Measurements from ENCODE around the gene NECTIN1. TPM values are rescaled to one million over a fixed set of nuclear protein-coding genes. Genes with fewer than 3 reads are reported as not detected.
"Not testable (repeated sequence)": the region's sequence is repeated elsewhere in the genome, so short reads cannot be mapped to it uniquely, and the experiment has no call there.

The NECTIN1 gene
- total RNA-seq, 2 experiments from 2014 or later = 1.5 TPM

DNA sequence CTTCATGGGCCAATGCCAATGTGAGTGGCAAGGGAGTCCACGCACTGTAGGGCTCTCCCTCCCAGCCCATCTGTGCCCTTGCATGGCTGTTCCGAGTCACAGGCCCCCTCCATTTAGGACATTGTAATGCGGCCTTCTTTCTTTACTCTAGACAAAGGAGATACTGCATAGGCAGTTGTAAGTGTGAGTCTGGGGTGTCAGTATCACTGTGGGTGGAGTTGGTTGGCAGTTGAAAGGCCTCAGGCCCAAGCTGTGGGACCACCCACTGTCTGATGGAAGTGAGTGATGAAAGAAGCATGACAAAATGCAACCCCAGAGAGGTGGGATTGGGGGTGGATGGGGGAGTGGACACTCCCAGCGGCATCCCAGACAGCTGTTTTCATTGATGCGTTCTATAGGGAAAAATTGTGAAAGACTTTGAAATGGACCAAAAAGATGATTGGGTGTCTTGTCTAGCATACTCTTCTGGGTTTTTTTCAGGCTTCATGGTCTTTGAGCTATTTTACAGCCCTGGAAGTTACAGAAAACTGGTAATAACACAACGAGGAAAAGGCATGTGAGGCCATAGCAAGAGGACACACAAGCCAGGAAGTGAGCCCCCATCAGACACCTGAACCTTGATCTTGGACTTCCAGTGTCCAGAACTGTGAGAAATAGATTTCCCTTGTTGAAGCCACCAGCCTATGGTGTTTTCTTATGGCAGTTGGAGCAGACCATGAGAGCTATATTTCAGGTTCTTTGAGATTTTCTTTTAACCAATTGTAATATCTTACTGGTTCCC, 114.6 kb downstream of the NECTIN1 start:
- Mint-ChIP-seq H3K36me3 (no peaks in the 10 kb centered on the region), H3K4me1 (peaks cover 4% of the 10 kb centered on the region), H3K27me3 (peaks cover 7% of the 10 kb centered on the region), H3K4me3 (no peak overlapping the region), H3K27ac (no peak overlapping the region), H3K9me3 (no peaks in the 10 kb centered on the region)
- ATAC-seq (ENCODE audit: low read depth) (no peak), DNase-seq (no peak)
- POLR2A ChIA-PET = no interaction called here

DNA sequence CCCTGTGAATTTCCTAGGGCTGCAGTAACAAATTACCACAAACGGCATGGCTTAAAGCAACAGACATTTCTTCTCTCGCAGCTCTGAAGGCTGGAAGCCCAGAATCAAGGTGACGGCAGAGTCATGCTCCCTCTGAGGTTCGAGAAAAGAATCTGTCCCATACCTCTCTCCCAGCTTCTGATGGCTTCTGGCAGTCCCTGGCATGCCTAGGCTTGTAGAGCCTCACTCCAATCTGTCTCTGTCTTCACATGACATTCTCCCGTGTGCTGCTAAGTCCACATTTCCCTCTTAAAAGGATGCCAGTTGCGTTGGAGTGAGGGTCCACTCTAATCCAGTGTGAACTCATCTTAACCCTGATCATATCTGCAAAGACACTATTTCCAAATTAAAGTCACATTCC, 116.2 kb downstream of the NECTIN1 start:
- POLR2A ChIA-PET = no interaction called here
- ATAC-seq (ENCODE audit: low read depth) (no peak), DNase-seq (no peak)
- Mint-ChIP-seq H3K27ac (no peak overlapping the region), H3K4me3 (no peak overlapping the region), H3K4me1 (peaks cover 2% of the 10 kb centered on the region), H3K9me3 (no peaks in the 10 kb centered on the region), H3K36me3 (no peaks in the 10 kb centered on the region), H3K27me3 (peaks cover 10% of the 10 kb centered on the region)

DNA sequence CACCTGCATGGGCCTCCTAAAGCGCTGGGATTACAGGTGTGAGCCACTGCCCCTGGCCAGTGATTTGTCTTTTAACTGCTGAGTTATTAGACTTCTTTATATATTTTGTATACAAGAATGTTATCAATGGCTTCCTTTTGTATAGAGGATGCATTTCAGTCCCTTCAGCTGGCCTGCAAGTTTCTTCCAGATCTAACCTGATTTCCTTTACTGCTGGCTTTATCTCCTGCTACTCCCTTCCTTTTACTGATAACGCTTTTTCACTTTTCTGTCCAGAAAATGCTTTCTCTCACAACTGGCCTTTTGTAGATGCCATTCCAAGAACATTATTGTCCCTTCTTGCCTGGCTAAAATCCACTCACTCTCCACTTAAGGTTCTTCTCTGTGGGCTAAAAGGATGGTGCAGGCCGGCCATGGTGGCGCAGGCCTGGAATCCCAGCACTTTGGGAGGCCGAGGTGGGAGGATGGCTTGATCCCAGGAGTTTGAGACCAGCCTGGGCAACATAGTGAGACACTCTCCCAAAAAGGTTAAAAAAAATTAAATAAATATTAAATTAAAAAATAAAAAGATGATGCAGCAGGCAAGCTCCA, 118.1 kb downstream of the NECTIN1 start:
- H3K9me3 Mint-ChIP-seq = no peaks in the 10 kb centered on the region
- H3K27ac Mint-ChIP-seq = no peak overlapping the region

DNA sequence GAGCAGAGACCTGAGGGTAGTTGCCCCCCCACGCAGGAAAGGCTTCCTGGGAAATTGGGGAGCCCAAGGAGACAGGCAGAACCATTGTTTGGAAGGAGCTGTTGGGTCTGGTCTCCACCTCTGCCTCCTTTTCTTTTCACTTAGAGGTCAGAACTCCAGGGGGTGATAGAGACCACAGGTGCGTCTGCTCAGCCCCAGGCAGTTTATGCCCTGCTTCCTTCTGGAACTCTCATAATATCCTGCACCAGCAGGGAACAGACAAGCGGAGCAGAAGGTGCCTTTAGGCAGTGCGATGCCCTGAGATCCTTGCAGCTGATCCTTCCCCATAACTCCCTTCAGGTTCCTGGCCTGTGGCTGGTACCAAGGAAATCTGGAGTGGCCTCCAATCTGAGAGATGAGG, 120.2 kb downstream of the NECTIN1 start:
- no peak for ATAC-seq (ENCODE audit: low read depth)
- Mint-ChIP-seq H3K9me3 (no peaks in the 10 kb centered on the region), H3K4me1 (no peaks in the 10 kb centered on the region), H3K27me3 (peaks cover 18% of the 10 kb centered on the region), H3K4me3 (no peak overlapping the region), H3K36me3 (no peaks in the 10 kb centered on the region), H3K27ac (no peak overlapping the region)
- POLR2A ChIA-PET = no interaction called here
- no peak for DNase-seq

More for the DNA sequence above, 118.1 kb downstream of the NECTIN1 start:
- no peaks in the 10 kb centered on the region for H3K36me3 Mint-ChIP-seq
- peaks cover 15% of the 10 kb centered on the region for H3K27me3 Mint-ChIP-seq
- POLR2A ChIA-PET = no interaction called here
- DNase-seq (no peak), ATAC-seq (ENCODE audit: low read depth) (no peak)
- no peak overlapping the region for H3K4me3 Mint-ChIP-seq
- H3K4me1 Mint-ChIP-seq = peaks cover 2% of the 10 kb centered on the region

DNA sequence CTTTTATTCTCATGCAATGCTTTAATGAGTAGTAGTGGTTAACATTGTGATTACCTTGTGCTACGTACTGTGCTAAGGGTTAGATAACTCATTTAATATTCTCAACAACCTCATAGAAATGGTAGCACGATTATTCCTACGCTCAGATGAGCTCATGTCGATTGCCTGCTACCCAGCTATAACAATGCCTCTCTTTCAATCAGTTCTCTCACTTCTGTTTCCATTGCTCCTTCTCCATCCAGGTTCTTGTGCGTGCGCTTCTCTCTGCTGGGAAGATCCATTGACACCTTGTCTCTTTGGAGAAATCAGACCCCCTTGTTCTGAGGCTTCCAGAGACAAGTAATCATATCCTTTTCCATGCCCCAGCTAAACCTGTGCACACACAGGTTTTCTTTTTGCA, 120.8 kb downstream of the NECTIN1 start:
- no peaks in the 10 kb centered on the region for H3K36me3 Mint-ChIP-seq
- no peaks in the 10 kb centered on the region for H3K4me1 Mint-ChIP-seq
- H3K4me3 Mint-ChIP-seq = no peak overlapping the region
- H3K9me3 Mint-ChIP-seq = no peaks in the 10 kb centered on the region
- no peak overlapping the region for H3K27ac Mint-ChIP-seq
- ATAC-seq (ENCODE audit: low read depth) (no peak), DNase-seq (no peak)
- POLR2A ChIA-PET = no interaction called here
- H3K27me3 Mint-ChIP-seq = peaks cover 18% of the 10 kb centered on the region

DNA sequence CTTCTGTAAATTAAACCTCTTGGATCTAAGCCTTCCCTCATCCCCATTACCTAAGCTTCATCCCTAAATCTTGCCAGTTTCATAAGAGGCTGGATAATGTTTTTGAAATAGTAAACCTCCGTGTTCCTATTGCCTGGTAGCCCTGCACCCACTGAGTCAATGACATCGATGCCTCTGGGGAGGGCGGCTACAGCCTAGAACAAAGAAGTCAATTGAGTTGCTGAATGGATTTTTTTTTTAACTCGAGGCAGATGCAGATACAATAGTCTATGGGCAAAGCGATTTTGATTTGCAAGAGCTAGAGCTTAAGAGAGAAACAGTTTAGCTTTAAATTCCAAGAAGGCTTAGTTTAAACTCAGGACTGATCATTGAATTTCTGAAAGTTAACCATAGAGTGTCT, 121.3 kb downstream of the NECTIN1 start:
- peaks cover 18% of the 10 kb centered on the region for H3K27me3 Mint-ChIP-seq
- ATAC-seq (ENCODE audit: low read depth) = no peak
- POLR2A ChIA-PET = no interaction called here

DNA sequence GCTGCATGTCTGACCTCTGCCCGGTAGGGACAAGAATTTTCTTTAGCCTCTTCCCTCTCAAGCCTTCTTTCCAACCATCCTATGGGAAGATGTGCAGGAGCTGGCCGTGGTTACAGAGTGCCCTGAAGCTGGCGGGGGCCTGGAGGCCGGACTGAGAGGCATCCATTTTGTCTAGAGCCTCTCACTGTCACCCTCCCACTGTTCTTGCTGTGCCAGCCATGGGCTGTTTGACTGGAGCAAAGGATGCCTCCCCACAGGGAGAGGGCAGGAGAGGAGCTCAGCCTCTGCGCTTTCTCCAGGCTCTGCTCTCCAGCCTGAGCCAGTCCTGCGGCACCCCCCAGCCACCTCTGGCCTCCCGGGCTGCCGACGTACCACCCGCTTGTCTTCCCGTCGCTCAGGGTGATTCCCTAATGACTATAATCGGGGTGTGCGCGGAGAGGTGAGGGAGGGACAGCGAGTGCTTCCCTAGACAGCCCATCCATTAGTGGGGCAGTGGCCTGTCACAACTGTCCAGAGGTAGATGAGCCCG, 123.8 kb downstream of the NECTIN1 start:
- H3K27ac Mint-ChIP-seq = no peak overlapping the region
- H3K36me3 Mint-ChIP-seq = no peaks in the 10 kb centered on the region
- POLR2A ChIA-PET = no interaction called here
- no peaks in the 10 kb centered on the region for H3K9me3 Mint-ChIP-seq
- no peaks in the 10 kb centered on the region for H3K4me1 Mint-ChIP-seq
- DNase-seq = no peak
- H3K4me3 Mint-ChIP-seq = no peak overlapping the region
- peaks cover 15% of the 10 kb centered on the region for H3K27me3 Mint-ChIP-seq
- no peak for ATAC-seq (ENCODE audit: low read depth)

More for the DNA sequence above, 121.3 kb downstream of the NECTIN1 start:
- Mint-ChIP-seq H3K36me3 (no peaks in the 10 kb centered on the region), H3K4me3 (no peak overlapping the region), H3K27ac (no peak overlapping the region), H3K9me3 (no peaks in the 10 kb centered on the region), H3K4me1 (no peaks in the 10 kb centered on the region)
- no peak for DNase-seq

DNA sequence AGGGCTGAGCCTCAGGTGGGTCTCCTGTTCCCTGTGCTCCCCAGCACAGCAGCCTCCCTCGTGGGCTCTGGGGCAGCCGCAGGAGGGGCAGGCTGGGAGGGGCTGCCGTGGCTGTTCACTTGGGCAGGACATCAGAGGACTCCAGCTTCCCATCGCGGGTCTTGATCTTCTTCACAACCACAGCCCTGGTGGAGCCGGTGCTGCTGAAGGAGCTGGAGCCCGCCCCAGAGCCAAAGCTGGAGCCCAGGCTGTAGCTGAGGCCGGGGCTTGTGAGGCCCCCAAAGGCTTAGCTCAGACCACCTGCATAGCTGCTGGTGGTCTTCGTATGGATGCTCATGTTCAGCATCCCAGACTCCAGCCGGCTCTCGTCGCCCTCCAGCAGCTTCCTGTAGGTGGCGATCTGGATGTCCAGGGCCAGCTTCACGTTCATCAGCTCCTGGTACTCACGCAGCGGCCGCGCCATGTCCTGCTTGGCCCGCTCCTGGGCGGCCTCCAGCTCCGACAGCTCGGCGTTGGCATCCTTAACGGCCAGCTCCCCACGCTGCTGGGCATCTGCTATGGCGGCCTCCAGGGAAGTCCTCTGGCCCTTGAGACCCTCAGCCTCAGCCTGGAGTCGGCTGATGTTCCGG, 126.1 kb downstream of the NECTIN1 start:
- Mint-ChIP-seq H3K36me3 (no peaks in the 10 kb centered on the region), H3K27me3 (peaks cover 8% of the 10 kb centered on the region), H3K4me1 (no peaks in the 10 kb centered on the region), H3K4me3 (no peak overlapping the region), H3K27ac (no peak overlapping the region), H3K9me3 (no peaks in the 10 kb centered on the region)
- ATAC-seq (ENCODE audit: low read depth) (no peak), DNase-seq (no peak)
- POLR2A ChIA-PET = no interaction called here

DNA sequence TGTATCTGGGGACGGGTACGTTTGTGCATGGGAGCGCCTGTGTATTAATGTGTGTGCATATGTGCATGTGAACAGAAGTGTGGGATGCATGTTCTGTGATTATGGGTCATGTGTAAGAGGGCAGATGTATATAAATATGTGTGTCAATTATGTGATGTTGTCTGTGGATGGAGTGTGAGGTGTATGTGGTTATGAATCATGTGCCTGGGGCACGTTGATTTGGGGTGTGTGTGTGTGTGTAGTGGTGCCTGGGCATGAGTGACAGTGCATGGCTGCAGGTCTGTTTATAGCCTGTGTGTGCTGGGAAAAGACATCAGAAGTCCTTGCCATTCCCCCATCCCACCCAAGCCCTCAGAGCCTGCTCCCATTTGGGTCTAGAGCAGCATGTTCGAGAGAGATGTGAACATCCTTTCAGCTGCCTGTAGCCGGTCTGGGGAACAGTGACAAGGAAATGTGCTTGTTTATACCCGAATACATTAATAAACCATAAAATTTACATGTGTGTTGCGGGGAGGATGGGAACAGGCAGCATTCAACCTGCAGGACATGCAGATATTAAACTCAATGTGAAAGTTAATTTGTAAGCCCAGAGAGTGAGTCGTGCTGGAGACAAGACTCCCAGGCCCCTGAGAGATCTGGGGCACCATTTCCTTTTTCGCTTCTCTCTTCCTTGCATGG, 129.0 kb downstream of the NECTIN1 start:
- Mint-ChIP-seq H3K4me3 (no peak overlapping the region), H3K27ac (no peak overlapping the region), H3K36me3 (no peaks in the 10 kb centered on the region), H3K9me3 (no peaks in the 10 kb centered on the region), H3K27me3 (peaks cover 5% of the 10 kb centered on the region), H3K4me1 (no peaks in the 10 kb centered on the region)
- no peak for DNase-seq
- POLR2A ChIA-PET = no interaction called here
- ATAC-seq (ENCODE audit: low read depth) = no peak

DNA sequence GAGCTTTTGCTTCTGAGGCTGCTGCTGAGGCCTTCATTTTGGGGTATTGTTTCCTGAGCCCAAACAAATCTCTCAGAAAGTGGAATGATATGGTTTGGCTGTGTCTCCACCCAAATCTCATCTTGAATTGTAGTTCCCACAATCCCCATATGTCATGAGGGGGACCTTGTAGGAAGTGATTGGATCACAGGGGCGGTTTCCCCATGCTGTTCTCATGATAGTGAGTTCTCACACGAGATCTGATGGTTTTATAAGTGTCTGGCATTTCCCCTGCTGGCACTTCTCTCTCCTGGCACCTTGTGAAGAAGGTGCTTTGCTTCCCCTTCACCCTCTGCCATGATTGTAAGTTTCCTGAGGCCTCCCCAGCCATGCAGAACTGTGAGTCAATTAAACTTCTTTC, 133.1 kb downstream of the NECTIN1 start:
- H3K4me1 Mint-ChIP-seq; H3K36me3 Mint-ChIP-seq; POLR2A ChIA-PET; H3K9me3 Mint-ChIP-seq; H3K4me3 Mint-ChIP-seq; DNase-seq; ATAC-seq (ENCODE audit: low read depth); H3K27me3 Mint-ChIP-seq; H3K27ac Mint-ChIP-seq: not testable (repeated sequence)

DNA sequence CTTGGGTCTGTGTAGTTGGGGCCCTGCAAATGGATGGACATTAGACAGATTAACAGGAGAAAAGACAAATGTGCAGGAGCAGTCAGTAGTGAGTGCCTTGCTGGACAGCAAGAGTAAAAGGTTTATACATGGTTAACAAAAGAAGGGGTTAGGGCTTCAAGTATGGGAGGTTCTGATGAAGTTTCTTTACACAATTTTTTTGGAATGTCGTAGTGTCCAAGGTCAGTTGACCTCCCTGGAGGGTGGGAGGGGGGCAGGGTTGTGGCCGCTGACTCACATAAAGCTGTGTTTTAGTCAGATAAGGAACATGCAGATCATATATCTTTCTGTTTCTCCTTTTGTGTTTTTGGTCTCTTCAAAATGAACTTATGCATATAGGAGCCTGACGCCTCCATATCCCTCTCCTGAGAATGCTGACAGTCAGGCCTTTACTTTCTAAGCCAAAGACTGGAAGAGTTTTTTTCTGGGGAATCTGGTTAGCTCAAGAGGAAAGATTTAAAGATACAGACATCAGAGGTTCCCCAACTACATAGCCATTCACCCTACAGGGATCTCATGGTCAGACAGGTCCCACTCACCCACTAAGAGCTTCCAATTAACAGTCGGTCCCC, 134.3 kb downstream of the NECTIN1 start:
- ATAC-seq (ENCODE audit: low read depth) (no peak), DNase-seq (no peak)
- Mint-ChIP-seq H3K27ac (no peak overlapping the region), H3K9me3 (no peaks in the 10 kb centered on the region), H3K27me3 (peaks cover 9% of the 10 kb centered on the region), H3K4me1 (no peaks in the 10 kb centered on the region), H3K36me3 (no peaks in the 10 kb centered on the region), H3K4me3 (no peak overlapping the region)
- POLR2A ChIA-PET = no interaction called here

DNA sequence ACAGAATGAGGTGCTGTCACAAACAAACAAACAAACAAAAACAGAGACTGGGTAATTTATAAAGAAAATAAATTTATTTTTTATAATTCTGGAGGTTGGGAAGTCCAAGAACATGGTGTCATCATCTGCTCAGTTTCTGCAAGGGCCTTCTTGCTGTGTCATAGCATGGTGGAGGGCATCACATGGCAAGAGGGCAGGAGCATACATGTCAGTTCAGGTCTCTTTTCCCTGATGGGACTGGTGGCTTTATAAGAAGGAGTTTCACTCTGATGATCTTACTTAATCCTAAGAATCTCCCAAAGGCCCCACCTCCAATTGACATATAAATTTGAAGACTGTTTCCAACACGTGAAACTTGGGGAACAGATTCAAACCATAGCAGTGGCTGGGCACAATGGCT, 135.7 kb downstream of the NECTIN1 start:
- no peak overlapping the region for H3K4me3 Mint-ChIP-seq
- no peak overlapping the region for H3K27ac Mint-ChIP-seq
- DNase-seq = no peak
- H3K4me1 Mint-ChIP-seq = no peaks in the 10 kb centered on the region
- H3K9me3 Mint-ChIP-seq = no peaks in the 10 kb centered on the region
- no peak for ATAC-seq (ENCODE audit: low read depth)
- POLR2A ChIA-PET = no interaction called here
- H3K36me3 Mint-ChIP-seq = no peaks in the 10 kb centered on the region
- peaks cover 9% of the 10 kb centered on the region for H3K27me3 Mint-ChIP-seq

DNA sequence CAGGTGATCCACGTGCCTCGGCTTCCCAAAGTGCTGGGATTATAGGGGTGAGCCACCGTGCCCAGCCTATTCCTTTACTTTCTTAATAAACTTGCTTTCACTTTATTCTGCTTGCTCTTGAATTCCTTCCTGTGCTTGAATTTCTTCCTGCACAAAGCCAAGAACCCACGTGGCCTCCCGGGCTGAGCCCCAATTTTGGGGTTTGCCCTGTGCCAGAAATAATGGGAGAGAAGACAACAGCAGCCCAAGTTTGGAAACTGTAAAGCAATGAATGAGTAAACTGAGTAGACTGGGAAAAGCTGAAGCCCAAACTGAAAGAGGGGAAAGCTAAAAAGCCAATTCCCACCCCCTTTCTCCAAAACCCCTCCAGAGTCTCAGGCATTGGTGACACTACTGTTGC, 136.4 kb downstream of the NECTIN1 start:
- DNase-seq = no peak

More for the DNA sequence above, 136.4 kb downstream of the NECTIN1 start:
- H3K27ac Mint-ChIP-seq = no peak overlapping the region
- H3K4me3 Mint-ChIP-seq = no peak overlapping the region
- no peaks in the 10 kb centered on the region for H3K9me3 Mint-ChIP-seq
- ATAC-seq (ENCODE audit: low read depth) = no peak
- no peaks in the 10 kb centered on the region for H3K36me3 Mint-ChIP-seq
- H3K4me1 Mint-ChIP-seq = no peaks in the 10 kb centered on the region
- POLR2A ChIA-PET = no interaction called here
- H3K27me3 Mint-ChIP-seq = peaks cover 11% of the 10 kb centered on the region

Measured in activated naive CD8-positive, alpha-beta T cell treated with anti-CD3 and anti-CD28 coated beads, Interleukin-2, amount 10 ng/mL, durations not matched to agents 7 days and 5 days (primary cell).